Vagina (tissue), 2 donors: ENCODE results near the gene VPS37D. TPM values are rescaled to one million over a fixed set of nuclear protein-coding genes. Genes with fewer than 3 reads are reported as not detected.
"Not testable (repeated sequence)": the region's sequence is repeated elsewhere in the genome, so short reads cannot be mapped to it uniquely, and the experiment has no call there.

ENCODE experiments used
- DNase-seq, 2 donors: peaks; one replicate each; pipeline ENCODE4 v3.0.0-alpha.2; 2017; ENCODE audit errors: extremely low spot score in 2 of 2
- H3K27ac ChIP-seq: fragments of 200-600 bp; sonication (generic); one replicate; pipeline ENCODE4 v1.5.1; 2019
- H3K27me3 ChIP-seq: fragments of 200-600 bp; sonication (generic); one replicate; pipeline ENCODE4 v1.5.1; 2019
- H3K36me3 ChIP-seq, 2 donors: fragments of 200-600 bp; sonication (generic); one replicate each; pipeline ENCODE4 v1.5.1; 2017 to 2019
- H3K4me1 ChIP-seq: fragments of 200-600 bp; sonication (generic); one replicate; pipeline ENCODE4 v1.5.1; 2019
- H3K4me3 ChIP-seq, 2 donors: fragments of 200-600 bp; sonication (generic); 1 replicate in 1 of 2; 2 replicates in 1 of 2; pipeline ENCODE4 v1.5.1; 2016 to 2019
- H3K9me3 ChIP-seq: fragments of 200-600 bp; sonication (generic); one replicate; pipeline ENCODE4 v1.5.1; 2019
- POLR2A ChIP-seq, 2 donors: fragments of 450-650 bp; IDR thresholded peaks; one replicate each; pipeline ENCODE4 v1.6.1; 2017; ENCODE audit warnings: antibody characterized with exemption in 2 of 2, mild to moderate bottlenecking in 2 of 2, moderate library complexity in 2 of 2
- POLR2AphosphoS5 ChIP-seq, 2 donors: sonication (generic); formaldehyde crosslinking; IDR thresholded peaks; one replicate each; pipeline ENCODE4 v1.9.0; 2017; ENCODE audit warnings: antibody characterized with exemption in 2 of 2, mild to moderate bottlenecking in 2 of 2, low read depth in 1 of 2; ENCODE audit not compliant: insufficient read depth in 1 of 2
- intact Hi-C: fragments of 100-400 bp; cut with DNase I; formaldehyde crosslinking; loops from one replicate; pipeline ENCODE4 v1.15.1; 2023
- total RNA-seq: library from RNA; depleted of rRNA; stranded (reverse); fragments of >200 nt; gene quantifications from one replicate; pipeline ENCODE4 v1.2.3, GENCODE V29; 2016
- TF ChIP-seq, protein P1 (sequence below), 3 experiments: fragments of 450-650 bp in 2 of 3; fragments of 200-600 bp in 1 of 3; sonication (generic) in 1 of 3; IDR thresholded peaks; one replicate each; pipeline ENCODE4 v1.5.1; 2017 to 2019; ENCODE audit warnings: antibody characterized with exemption in 3 of 3, mild to moderate bottlenecking in 2 of 3, moderate library complexity in 2 of 3

The VPS37D gene
- total RNA-seq, 1 donor from 2014 or later, result 5.4 TPM

DNA sequence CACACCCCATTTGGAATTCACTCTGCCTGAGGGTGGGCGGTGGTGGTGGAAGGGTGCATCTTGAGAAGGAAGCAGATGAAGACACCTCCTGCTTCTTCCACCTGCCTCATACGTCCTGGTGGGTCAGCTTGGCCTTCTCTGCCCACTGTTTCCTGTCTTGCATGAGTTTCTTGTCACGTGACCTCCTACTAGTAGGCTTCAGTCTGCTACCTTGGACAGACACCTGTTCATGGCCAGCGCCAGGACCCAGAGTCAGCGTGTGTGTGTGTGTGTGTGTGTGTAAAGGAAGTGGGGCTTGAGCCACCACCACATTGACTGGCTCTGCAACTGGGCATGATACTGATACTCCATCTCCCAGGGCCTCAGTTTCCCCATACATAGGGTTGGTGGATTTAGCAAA lies 17.1 kb upstream of the VPS37D start:
- no peaks in the 10 kb centered on the region for H3K9me3 ChIP-seq
- no peaks in the 10 kb centered on the region for H3K36me3 ChIP-seq
- intact Hi-C loops, result no loop called here
- TF ChIP-seq POLR2AphosphoS5 (IDR thresholded peaks at IDR 0.05; ENCODE audit: insufficient read depth in 1 of 2, low read depth in 1 of 2) (no peak), POLR2A (IDR thresholded peaks at IDR 0.05) (no peak)
- TF ChIP-seq, protein P1, sequence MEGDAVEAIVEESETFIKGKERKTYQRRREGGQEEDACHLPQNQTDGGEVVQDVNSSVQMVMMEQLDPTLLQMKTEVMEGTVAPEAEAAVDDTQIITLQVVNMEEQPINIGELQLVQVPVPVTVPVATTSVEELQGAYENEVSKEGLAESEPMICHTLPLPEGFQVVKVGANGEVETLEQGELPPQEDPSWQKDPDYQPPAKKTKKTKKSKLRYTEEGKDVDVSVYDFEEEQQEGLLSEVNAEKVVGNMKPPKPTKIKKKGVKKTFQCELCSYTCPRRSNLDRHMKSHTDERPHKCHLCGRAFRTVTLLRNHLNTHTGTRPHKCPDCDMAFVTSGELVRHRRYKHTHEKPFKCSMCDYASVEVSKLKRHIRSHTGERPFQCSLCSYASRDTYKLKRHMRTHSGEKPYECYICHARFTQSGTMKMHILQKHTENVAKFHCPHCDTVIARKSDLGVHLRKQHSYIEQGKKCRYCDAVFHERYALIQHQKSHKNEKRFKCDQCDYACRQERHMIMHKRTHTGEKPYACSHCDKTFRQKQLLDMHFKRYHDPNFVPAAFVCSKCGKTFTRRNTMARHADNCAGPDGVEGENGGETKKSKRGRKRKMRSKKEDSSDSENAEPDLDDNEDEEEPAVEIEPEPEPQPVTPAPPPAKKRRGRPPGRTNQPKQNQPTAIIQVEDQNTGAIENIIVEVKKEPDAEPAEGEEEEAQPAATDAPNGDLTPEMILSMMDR (IDR thresholded peaks at IDR 0.05), result no peak
- H3K27ac ChIP-seq, result no peak overlapping the region
- DNase-seq, result no peak
- no peak overlapping the region for H3K4me3 ChIP-seq
- no peaks in the 10 kb centered on the region for H3K27me3 ChIP-seq
- peaks cover 7% of the 10 kb centered on the region for H3K4me1 ChIP-seq

GRCh38 chr7:73652541-73652949 lies 15.1 kb upstream of the VPS37D start:
- Histone ChIP-seq H3K9me3 (no peaks in the 10 kb centered on the region), H3K27ac (no peak overlapping the region), H3K36me3 (no peaks in the 10 kb centered on the region), H3K4me1 (peaks cover 7% of the 10 kb centered on the region), H3K27me3 (no peaks in the 10 kb centered on the region), H3K4me3 (no peak overlapping the region)
- intact Hi-C loops, result no loop called here
- no peak for DNase-seq
- TF ChIP-seq POLR2AphosphoS5 (IDR thresholded peaks at IDR 0.05; ENCODE audit: insufficient read depth in 1 of 2, low read depth in 1 of 2), result no peak
- TF ChIP-seq POLR2A (IDR thresholded peaks at IDR 0.05), result no peak
- TF ChIP-seq, protein P1 (IDR thresholded peaks at IDR 0.05), result no peak

- H3K27ac ChIP-seq, H3K4me1 ChIP-seq, H3K36me3 ChIP-seq, H3K4me3 ChIP-seq, H3K27me3 ChIP-seq, DNase-seq, H3K9me3 ChIP-seq, intact Hi-C loops: not testable (repeated sequence)
Measured at GRCh38 chr7:73655309-73655708, 12.3 kb upstream of the VPS37D start.

DNA sequence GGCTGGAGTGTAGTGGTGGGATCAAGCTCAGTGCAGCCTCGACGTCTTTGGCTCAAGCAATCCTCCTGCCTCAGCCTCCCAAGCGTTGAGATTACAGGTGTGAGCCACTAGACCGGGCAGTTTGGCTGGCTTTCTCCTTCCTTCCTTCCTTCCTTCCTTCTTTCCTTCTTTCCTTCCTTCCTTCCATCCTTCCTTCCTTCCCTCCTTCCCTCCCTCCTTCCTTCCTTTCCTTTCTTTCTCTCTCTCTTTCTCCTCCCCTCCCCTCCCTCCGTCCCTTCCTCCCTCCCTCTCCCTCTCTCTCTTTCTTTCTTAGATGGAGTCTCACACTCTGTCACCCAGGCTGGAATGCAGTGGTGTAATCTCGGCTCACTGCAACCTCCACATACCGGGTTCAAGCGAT lies 7.6 kb upstream of the VPS37D start:
- no peak for TF ChIP-seq POLR2AphosphoS5 (IDR thresholded peaks at IDR 0.05; ENCODE audit: insufficient read depth in 1 of 2, low read depth in 1 of 2)
- TF ChIP-seq, protein P1 (IDR thresholded peaks at IDR 0.05), result no peak
- no peak for TF ChIP-seq POLR2A (IDR thresholded peaks at IDR 0.05)
- DNase-seq, result no peak
- Histone ChIP-seq H3K36me3 (no peaks in the 10 kb centered on the region), H3K9me3 (no peaks in the 10 kb centered on the region), H3K4me3 (no peak overlapping the region), H3K27me3 (no peaks in the 10 kb centered on the region), H3K27ac (no peak overlapping the region), H3K4me1 (no peaks in the 10 kb centered on the region)
- intact Hi-C loops, result loop anchor here (10.0 kb wide), 1 partner anchor 55 kb away; no protein-coding TSS in a partner anchor

DNA sequence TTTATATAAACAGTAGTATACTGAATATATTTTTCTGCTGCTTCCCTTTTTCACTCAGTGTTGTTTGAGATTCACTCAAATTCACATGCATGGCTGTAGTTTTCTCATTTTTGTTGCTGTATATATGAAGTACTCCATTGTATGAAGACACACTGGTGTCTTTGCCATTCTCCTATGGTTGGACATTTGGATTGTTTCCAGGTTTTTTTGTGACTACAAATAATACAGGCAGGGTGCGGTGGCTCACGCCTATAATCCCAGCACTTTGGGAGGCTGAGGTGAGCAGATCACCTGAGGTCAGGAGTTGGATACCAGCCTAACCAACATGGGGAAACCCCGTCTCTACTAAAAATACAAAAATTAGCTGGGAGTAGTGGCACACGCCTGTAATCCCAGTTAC lies 7.0 kb upstream of the VPS37D start:
- not testable (repeated sequence) for DNase-seq, H3K4me3 ChIP-seq, H3K27ac ChIP-seq, H3K4me1 ChIP-seq, H3K27me3 ChIP-seq, H3K36me3 ChIP-seq, H3K9me3 ChIP-seq
- intact Hi-C loops, result loop anchor here (10.0 kb wide), 1 partner anchor 56 kb away; no protein-coding TSS in a partner anchor

GRCh38 chr7:73663033-73663432 lies 4.6 kb upstream of the VPS37D start:
- no peak for DNase-seq
- Histone ChIP-seq H3K27me3 (no peaks in the 10 kb centered on the region), H3K36me3 (no peaks in the 10 kb centered on the region), H3K4me3 (no peak overlapping the region), H3K4me1 (peaks cover 5% of the 10 kb centered on the region), H3K27ac (no peak overlapping the region), H3K9me3 (no peaks in the 10 kb centered on the region)
- TF ChIP-seq POLR2AphosphoS5 (IDR thresholded peaks at IDR 0.05; ENCODE audit: insufficient read depth in 1 of 2, low read depth in 1 of 2) (no peak), POLR2A (IDR thresholded peaks at IDR 0.05) (no peak)
- TF ChIP-seq, protein P1 (IDR thresholded peaks at IDR 0.05), result no peak
- intact Hi-C loops, result loop anchor here (10.0 kb wide), 1 partner anchor 58 kb away; no protein-coding TSS in a partner anchor
